ENCODE results near the gene SMIM41. TPM values are rescaled to one million over a fixed set of nuclear protein-coding genes. Genes with fewer than 3 reads are reported as not detected.
A peak's percentile ranks its signal among the peaks of the same experiment; 100 is the strongest.

Gene SMIM41
- total and polyA plus RNA-seq, 12 donors: 0.19 to 0.52 (median 0.27) TPM; not detected in 8

DNA sequence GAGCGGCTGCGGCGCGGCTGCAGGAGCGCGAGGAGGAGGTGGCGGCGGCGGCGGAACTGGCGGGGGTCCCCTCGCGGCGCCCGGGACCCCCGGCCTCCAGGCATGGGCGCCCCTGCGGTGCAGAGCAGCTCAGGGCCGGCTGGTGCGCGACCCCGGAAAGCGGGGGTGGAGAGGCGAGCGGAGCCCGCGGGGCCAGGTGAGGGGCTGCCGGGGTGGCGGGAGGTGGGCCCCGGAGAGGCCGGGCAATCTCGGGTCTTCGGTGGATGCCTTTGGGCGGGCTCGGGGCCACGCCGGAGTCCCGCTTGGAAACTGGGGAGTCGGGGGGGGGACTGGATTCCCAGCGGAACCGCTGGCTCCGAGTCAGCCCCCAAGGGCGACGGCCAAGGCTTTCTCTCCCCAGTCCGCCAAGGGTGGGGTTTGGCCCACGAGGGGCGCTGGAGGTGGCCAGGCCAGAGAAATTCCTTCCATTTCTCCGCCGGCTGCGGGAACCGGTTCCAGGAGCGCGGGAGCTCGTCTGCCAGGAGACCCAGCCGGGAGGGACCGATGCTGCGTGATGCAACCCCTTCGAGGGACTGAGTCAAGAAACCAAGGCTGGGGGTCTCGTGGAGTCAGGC, 42.1 kb upstream of the SMIM41 start:
- TF ChIP-seq, protein P1, sequence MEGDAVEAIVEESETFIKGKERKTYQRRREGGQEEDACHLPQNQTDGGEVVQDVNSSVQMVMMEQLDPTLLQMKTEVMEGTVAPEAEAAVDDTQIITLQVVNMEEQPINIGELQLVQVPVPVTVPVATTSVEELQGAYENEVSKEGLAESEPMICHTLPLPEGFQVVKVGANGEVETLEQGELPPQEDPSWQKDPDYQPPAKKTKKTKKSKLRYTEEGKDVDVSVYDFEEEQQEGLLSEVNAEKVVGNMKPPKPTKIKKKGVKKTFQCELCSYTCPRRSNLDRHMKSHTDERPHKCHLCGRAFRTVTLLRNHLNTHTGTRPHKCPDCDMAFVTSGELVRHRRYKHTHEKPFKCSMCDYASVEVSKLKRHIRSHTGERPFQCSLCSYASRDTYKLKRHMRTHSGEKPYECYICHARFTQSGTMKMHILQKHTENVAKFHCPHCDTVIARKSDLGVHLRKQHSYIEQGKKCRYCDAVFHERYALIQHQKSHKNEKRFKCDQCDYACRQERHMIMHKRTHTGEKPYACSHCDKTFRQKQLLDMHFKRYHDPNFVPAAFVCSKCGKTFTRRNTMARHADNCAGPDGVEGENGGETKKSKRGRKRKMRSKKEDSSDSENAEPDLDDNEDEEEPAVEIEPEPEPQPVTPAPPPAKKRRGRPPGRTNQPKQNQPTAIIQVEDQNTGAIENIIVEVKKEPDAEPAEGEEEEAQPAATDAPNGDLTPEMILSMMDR (IDR thresholded peaks at IDR 0.05): peak in 3 of 9 donors; percentile 6 to 34 (median 10)
- no peaks in the 10 kb centered on the region for H3K36me3 ChIP-seq
- no peaks in the 10 kb centered on the region for H3K9me3 ChIP-seq
- DNase-seq (peak; percentile 66 to 69), ATAC-seq (peak in 1 of 8 donors; percentile 1)
- intact Hi-C loops (cut with DNase I): no loop called here
- 1 to 2% methylated on average over 44 to 59 of the region's 59 CpGs for WGBS, 2 donors
- H3K27ac ChIP-seq: peak overlapping the region; percentile 81 to 100 (median 94)
- H3K27me3 ChIP-seq: peaks cover 0 to 5% (median 0%) of the 10 kb centered on the region in 7 donors
- H3K4me1 ChIP-seq: peaks cover 29 to 94% (median 74%) of the 10 kb centered on the region in 9 donors
- peak overlapping the region; percentile 63 to 87 (median 76) for H3K4me3 ChIP-seq

DNA sequence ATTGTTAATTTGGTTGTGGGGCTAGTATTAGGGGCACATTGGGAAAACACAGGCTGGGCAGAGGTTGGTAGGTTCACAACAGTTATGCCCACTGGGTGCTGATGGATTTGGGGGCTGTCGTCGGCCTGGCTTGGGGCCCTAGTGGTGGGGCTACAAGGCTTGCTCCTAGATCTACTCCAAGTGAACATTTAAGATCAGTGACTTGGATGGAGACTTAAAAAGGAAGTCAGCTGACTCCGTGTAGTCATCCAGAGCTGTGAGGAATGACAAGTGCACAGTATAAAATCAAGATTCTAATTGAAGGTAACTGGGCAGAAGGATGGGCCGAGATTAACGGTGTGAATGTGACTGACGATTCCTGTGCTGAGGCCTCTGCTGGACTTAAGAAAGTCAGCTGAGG, 41.1 kb upstream of the SMIM41 start:
- H3K9me3 ChIP-seq: no peaks in the 10 kb centered on the region
- H3K36me3 ChIP-seq: no peaks in the 10 kb centered on the region
- no peak for DNase-seq
- ATAC-seq: no peak
- TF ChIP-seq, protein P1 (IDR thresholded peaks at IDR 0.05): no peak
- peak overlapping the region in 9 of 10 donors; percentile 34 to 100 (median 95) for H3K27ac ChIP-seq
- peak overlapping the region in 9 of 10 donors; percentile 63 to 87 (median 78) for H3K4me3 ChIP-seq
- peaks cover 0 to 5% (median 0%) of the 10 kb centered on the region in 7 donors for H3K27me3 ChIP-seq
- peaks cover 35 to 97% (median 81%) of the 10 kb centered on the region in 9 donors for H3K4me1 ChIP-seq
- intact Hi-C loops (cut with DNase I): no loop called here
- WGBS, 2 donors: 48 to 53% methylated on average over 6 of the region's 6 CpGs

DNA sequence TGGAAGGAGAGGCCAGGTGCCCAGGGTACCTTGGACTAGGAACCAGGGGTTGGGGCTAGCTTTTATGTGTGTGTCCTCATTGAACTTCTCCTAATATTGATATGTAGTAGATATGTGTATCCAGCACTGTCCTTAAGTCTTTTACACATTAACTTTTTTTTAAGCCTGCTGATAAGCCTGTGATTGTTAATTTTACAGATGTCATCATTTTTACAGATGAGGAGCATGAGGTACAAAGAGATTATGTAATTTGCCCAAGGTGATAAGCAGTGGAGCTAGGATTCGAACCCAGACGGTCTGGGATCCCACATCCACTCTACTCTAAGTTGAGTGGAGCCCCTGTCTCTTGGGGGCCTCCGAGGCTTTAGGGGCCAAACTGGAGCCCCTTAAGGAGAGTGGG, 38.5 kb upstream of the SMIM41 start:
- intact Hi-C loops (cut with DNase I): no loop called here
- H3K27ac ChIP-seq: peak overlapping the region in 8 of 10 donors; percentile 61 to 100 (median 98)
- peaks cover 0 to 4% (median 0%) of the 10 kb centered on the region in 7 donors for H3K27me3 ChIP-seq
- no peaks in the 10 kb centered on the region for H3K36me3 ChIP-seq
- TF ChIP-seq, protein P1 (IDR thresholded peaks at IDR 0.05): no peak
- peaks cover 40 to 97% (median 87%) of the 10 kb centered on the region in 9 donors for H3K4me1 ChIP-seq
- WGBS, 2 donors: 75 to 80% methylated on average over 3 of the region's 3 CpGs
- H3K9me3 ChIP-seq: no peaks in the 10 kb centered on the region
- ATAC-seq (no peak), DNase-seq (no peak)
- no peak overlapping the region for H3K4me3 ChIP-seq

DNA sequence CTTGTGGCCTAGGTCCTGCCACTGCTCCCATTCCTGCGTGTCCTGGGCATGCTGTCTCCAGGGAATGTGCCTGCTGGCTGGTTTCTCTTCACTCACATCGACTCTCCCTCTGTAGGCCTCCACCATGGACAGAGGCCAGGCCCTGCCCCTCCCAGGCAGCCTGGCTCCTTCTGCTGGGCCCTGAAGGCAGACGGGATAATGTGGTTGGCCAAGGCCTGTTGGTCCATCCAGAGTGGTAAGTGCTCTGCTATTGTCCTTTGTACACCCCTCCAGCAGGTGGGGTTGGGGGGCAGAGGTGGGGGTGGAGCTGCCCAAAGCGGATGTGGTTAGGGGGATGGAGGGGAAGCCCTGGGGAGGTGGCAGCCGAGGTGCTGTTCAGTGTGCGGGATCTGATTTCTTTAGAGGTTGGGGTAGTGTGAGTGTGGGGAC, 37.8 kb upstream of the SMIM41 start:
- no peaks in the 10 kb centered on the region for H3K9me3 ChIP-seq
- H3K36me3 ChIP-seq: peaks cover 0 to 1% (median 0%) of the 10 kb centered on the region in 9 donors
- H3K27me3 ChIP-seq: no peaks in the 10 kb centered on the region
- H3K4me3 ChIP-seq: no peak overlapping the region
- H3K4me1 ChIP-seq: peaks cover 40 to 97% (median 87%) of the 10 kb centered on the region in 9 donors
- H3K27ac ChIP-seq: peak overlapping the region in 8 of 10 donors; percentile 91 to 100 (median 98)
- peak in 1 of 2 donors; percentile 67 for DNase-seq
- 55 to 56% methylated on average over 6 of the region's 6 CpGs for WGBS, 2 donors
- intact Hi-C loops (cut with DNase I): no loop called here
- ATAC-seq: peak in 7 of 8 donors; percentile 1 to 39 (median 14)
- TF ChIP-seq, protein P1 (IDR thresholded peaks at IDR 0.05): peak in 3 of 9 donors; percentile 34 to 47 (median 36)
